ENCODE results near the gene LHX3.

DNA sequence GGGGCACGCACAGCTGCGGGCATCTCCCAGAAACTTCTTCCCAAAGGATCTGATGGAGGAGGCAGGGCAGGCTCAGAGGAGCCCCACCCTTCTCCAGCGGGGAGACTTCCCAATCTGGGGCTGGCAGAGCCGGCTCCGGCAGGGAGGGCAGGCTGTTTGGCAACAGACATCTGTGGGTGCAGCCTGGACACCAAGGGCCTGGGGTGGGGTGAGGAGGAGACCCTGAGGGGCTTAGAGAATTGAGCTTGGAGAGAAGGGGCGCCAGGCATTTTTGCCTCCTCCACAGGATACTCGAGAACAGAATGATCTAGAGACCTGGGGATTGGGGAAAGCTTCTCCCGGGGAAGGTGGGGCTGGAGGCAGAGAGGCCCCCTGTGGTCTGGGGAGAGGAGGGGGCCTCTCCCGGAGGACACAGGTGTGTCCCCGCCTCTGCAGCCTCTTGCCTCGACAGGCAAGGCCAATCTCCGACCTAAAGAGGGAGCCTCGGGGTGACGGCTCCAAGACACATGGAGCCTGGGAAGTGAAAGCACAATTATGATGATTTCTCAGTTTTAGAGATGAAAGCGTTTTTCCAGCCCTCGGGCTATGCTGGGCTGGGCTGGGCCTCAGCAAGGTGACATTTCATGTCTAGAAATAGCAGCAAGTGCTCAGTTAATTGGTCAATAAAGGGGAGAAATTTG, 8.4 kb downstream of the LHX3 start:
- TF ChIP-seq, protein P1, sequence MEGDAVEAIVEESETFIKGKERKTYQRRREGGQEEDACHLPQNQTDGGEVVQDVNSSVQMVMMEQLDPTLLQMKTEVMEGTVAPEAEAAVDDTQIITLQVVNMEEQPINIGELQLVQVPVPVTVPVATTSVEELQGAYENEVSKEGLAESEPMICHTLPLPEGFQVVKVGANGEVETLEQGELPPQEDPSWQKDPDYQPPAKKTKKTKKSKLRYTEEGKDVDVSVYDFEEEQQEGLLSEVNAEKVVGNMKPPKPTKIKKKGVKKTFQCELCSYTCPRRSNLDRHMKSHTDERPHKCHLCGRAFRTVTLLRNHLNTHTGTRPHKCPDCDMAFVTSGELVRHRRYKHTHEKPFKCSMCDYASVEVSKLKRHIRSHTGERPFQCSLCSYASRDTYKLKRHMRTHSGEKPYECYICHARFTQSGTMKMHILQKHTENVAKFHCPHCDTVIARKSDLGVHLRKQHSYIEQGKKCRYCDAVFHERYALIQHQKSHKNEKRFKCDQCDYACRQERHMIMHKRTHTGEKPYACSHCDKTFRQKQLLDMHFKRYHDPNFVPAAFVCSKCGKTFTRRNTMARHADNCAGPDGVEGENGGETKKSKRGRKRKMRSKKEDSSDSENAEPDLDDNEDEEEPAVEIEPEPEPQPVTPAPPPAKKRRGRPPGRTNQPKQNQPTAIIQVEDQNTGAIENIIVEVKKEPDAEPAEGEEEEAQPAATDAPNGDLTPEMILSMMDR (IDR thresholded peaks at IDR 0.05; ENCODE audit: poor library complexity, severe bottlenecking): no peak
- no peak for TF ChIP-seq RAD21 (conservative IDR thresholded peaks at IDR 0.05)
- TF ChIP-seq SMC3 (conservative IDR thresholded peaks at IDR 0.05; ENCODE audit: poor library complexity): no peak
- TF ChIP-seq EP300 (conservative IDR thresholded peaks at IDR 0.05; ENCODE audit: poor library complexity, severe bottlenecking): no peak
- TF ChIP-seq POLR2AphosphoS5 (IDR thresholded peaks at IDR 0.05): no peak
- TF ChIP-seq MXI1 (conservative IDR thresholded peaks at IDR 0.05; ENCODE audit: poor library complexity, severe bottlenecking): no peak
- TF ChIP-seq EZH2 (IDR thresholded peaks at IDR 0.05; ENCODE audit: borderline replicate concordance, insufficient read depth, low read length, poor library complexity, severe bottlenecking): no peak
